ENCODE measurements around the gene C16orf95.

DNA sequence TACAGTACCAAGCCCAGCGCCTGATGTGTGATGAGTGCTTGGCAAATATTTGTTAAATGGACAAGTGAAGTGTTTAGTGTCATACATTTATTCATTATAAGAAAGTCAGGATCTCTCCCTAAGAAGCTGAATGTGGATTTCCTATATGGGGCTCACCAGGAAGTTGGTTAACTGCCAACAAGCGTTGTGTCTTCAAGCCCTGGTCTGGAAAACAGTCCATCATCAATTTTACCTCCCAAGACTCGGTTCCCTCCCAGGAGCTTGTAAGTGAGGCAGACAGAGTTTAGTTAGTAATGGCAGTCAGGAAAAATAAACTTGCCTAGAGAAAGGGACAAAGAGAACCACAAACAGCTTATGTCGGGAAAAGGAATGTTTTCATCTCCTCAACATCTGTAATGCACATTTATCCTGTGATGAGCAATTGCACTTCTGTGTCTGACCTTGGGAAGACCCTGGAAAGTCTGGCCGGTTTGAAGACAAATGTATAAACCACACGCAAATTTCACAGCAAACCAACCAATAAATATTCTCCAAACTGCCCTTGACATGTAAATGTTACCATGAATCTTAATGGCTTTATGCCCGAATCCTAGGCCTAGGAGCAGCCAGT lies 28.3 kb downstream of the C16orf95 start:
- no peak for TF ChIP-seq GATA2 (IDR thresholded peaks at IDR 0.05; ENCODE audit: low read depth, low read length)
- no peak for TF ChIP-seq GATA3 (IDR thresholded peaks at IDR 0.05; ENCODE audit: low read depth, low read length)
